Skeletal muscle cell (primary cell): ENCODE data around the gene TLK1.

Experiments used
- DNase-seq: peaks from one replicate; pipeline ENCODE4 v3.0.0-alpha.2; 2010; ENCODE audit warnings: low read depth
- H3K4me3 ChIP-seq: 2 replicates; pipeline ENCODE4 v1.5.1; 2011; ENCODE audit warnings: low read depth, mild to moderate bottlenecking, control low read depth, low read length, moderate library complexity

The TLK1 gene

DNA sequence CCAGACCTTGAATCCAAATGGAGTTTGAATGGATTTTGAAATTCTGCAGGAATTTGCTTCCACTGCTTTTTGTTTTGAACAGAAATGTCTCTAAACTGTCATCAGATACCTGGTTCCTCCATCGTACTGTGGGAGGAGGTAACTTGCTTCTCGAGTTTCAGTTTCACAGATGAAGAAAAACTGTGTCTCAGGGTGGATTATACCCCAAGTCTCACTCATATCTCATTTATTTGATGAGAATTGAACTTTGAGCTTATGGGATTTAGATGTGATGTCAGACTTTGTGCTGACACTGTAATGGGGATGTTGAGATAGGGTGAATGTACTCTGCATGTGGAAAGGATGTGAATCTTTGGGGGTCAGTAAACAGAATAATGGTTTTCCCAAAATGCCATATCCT, 124.2 kb downstream of the TLK1 start:
- no peak overlapping the region for H3K4me3 ChIP-seq
- DNase-seq: no peak

DNA sequence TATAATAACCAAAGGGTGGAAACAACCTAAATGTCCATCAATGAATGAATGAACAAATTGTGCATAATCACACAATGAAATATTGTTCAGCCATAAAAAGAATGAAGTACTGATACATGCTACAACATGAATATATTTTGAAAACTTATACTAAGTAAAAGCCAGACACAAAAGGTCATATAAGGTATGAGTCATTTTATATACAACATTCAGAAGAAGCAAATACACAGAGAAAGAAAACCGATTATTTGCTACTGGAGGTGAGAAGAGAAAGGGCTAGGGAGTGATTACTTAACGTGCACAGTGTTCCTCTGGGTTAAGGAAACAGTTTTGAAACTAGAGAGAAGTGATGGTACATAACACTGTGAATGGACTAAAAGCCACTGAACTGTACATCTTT, 126.4 kb downstream of the TLK1 start:
- no peak for DNase-seq
- H3K4me3 ChIP-seq: no peak overlapping the region

DNA sequence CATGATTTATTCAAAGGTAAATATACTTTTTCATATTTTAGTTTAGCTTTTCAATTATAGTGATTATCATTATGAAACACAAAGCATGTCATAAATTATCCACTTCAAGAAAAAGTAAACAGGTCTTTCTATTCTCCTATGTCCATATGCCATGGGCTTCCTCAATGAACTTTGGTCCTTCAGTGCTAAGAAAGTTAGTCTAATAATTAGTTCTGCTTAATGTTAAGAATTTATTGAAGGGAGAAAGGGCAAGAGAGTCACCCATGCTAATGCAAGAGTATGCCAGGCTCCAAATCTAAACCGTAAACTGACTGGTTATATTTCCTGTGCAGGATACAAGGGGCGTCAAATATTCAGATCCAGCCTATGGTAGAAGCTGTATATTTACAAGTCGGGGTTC, 135.5 kb downstream of the TLK1 start:
- no peak overlapping the region for H3K4me3 ChIP-seq
- no peak for DNase-seq

DNA sequence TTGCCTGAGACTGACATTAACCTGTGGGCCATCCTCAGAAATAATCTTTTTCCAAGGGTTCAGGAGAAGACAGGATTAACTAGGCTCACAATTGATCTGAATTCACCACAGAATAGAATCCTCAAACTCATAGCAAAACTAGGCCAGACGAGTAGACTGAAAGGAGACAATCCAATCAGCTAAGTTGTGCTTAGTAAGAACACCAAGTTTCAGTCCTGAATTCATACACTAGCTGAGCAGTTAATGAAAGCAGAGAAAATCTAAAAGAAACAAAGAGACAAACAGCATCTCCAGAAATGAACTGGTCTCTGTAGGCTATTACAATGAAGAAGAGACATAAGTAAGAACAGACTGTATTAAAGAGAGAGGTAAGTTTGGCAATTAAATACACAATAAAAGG, 142.2 kb downstream of the TLK1 start:
- no peak overlapping the region for H3K4me3 ChIP-seq
- DNase-seq: no peak

DNA sequence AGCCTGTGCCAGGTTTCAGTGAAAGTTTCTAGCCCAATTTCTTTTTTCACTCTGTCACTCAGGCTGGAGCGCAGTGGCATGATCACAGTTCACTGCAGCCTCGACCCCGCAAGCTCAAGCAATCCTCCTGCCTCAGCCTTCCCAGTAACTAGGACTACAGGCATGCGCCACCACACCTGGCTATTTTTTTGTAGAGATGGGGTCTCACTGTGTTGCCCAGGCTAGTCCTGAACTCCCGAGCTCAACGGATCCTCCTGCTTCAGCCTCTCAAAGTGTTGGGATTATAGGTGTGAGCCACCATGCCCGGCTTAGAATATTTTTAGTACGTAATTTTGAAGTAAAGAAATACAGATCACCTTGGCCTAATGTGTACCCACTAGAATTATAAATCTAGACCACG, 144.6 kb downstream of the TLK1 start:
- no peak overlapping the region for H3K4me3 ChIP-seq
- DNase-seq: no peak

DNA sequence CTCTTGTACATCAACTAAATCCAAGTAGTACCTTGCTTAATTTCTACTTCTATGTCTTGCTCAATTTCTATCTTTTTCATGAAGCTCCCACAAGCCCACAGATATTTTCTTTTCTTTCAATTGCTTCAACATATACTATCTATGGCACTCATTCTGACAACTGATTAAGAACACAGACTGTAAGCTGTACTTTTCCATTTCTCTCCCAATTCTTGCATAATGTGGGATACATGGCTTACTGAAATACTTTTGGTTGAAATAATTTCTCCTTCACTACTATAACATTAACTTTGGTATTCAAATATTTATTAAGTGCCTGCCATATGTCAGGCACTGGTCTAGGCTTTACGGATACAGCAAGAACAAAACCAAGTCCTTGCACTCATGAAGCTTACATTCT, 146.8 kb downstream of the TLK1 start:
- DNase-seq: no peak
- no peak overlapping the region for H3K4me3 ChIP-seq

DNA sequence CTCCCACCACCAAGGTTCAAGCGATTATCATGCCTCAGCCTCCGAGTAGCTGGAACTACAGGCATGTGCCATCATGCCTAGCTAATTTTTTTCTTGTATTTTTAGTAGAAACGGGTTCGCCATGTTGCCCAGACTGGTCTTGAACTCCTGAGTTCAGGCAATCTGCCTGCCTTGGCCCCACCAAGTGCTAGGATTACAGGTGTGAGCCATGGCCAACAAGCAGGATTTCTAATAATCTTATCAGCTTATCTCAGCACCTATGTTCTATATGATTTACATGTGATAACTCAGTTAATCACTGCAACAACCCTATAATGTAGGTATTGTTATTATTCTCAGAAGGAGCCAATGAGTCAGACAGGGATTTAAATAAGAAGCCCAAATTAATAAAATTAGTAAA, 151.3 kb downstream of the TLK1 start:
- no peak for DNase-seq
- no peak overlapping the region for H3K4me3 ChIP-seq

DNA sequence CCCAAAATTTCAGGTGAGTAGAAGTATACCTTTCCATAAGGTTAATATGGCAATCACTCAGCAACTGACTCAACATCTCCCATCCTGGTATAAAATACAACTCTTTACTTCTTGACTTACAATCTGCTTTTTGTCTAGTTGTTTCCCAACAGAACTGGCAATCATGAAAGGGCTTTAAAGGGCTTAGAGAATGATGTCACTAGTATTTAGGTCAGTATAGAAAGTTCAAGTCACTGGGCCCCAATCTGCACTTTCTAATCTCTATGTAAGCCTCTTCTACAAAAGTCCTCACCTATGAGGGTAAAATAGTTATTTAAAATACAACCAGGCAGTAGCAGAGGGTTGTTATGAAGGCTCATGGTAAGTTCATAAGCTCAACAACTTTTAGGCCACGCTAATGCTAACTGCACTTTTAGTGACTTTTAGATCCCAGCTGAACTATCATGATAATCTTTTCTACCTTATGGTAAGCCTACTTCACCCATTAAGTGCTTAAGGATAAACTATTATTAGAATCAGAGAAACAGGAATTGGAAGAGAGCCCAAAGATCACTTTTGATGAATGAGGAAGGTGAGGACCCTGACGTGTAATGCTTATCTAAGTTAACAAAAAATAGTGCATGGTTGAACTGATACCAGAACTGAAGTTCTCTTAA, 152.0 kb downstream of the TLK1 start:
- H3K4me3 ChIP-seq: no peak overlapping the region
- DNase-seq: no peak

DNA sequence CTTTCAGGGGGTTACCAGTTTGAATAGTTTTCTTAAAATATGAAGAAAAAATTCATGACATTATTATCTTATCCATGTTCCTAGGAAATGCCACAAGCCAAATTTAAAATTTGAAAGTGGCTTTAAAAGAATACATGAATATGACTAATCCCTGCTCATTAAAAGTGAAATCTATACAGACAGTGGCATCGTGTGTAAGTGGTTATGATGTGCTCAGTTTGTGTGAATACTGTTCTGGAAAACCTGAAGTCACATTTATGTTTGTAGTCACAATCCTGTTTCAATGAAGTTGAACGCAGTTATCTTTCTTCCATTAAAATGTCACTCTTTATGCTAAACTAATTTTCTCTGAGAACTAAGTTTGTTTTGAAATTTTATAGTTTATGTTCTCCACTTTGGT, 155.9 kb downstream of the TLK1 start:
- DNase-seq: no peak
- H3K4me3 ChIP-seq: no peak overlapping the region

DNA sequence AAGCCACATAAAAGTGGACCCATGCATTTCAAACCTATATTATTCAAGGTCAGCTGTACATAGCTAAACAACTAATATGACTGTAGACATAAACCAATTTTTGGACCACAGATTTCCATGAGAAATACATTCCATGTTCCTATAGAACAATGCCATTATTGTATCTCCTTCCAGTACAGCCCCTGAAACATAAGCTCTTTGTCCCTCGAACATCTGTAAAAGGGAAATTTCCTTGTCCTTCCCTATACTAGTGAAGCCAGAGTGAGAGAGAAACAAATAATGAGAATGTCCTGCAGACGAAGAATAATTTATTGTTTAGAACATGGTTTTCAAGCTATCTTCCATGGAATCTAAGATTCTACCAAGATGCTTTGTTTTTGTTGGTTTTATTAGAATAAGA, 156.3 kb downstream of the TLK1 start:
- no peak overlapping the region for H3K4me3 ChIP-seq
- DNase-seq: no peak

DNA sequence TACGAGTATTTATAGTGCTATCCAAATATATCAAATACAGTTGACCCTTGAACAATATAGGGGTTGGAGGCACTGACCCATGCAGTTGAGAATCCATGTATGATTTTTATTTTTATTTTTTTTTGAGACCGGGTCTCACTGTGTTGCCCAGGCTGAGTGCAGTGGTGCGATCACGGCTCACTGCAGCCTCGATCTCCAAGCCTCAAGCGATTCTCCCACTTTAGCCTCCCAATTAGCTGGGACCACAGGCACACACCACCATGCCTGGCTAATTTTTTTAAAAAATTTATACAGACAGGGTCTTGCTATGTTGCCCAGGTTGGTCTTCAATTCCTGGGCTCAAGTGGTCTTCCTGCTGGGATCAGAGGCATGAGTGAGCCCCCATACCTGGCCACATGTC, 161.0 kb downstream of the TLK1 start:
- no peak overlapping the region for H3K4me3 ChIP-seq
- no peak for DNase-seq

DNA sequence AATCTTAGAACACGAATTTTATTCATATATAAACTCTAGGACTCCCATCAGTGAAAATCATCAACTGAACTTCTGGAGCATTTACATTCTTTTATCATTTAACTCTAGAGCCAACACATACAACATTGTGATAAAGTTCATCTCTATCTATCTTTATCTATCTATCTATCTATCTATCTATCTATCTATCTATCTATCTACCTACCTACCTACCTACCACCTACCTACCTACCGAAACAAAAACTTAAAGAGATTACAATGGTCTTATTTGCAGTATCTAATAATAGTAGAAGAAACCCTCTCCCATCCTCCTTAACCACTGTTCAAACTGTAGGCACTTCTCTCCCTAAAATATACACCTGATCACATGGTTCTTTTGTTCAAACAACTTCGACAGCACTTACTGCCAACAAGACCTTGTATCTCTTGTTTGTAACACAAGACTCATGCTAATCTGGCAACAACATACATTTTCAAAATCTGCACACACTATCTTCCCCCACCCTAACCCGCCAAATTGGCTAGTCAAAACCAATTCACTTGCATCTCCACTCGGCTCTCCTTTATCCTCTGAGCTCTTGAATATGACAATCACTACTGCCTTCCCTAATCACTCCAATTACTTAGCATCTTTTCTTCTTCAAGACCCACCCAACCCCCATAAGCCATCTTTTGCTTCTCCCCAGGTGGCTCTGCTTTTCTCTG, 162.6 kb downstream of the TLK1 start:
- DNase-seq: no peak
- no peak overlapping the region for H3K4me3 ChIP-seq

DNA sequence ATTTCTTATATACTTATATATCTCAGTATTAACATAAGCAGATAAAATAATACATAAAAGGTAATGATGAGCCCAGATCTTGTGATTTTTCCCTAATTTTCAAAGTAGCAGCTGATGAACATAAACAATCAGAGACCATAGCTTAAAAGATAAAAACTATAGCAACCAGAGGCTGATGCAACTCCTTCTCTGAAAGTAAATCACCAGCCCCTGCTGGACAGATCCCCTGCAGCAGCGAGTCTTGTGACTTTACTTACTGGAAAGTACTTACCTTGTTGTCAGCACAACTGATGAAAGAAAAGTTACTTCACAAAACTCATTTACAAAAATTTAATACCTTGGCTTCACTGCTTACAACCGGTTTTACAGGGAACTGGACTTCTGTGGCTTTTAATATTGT, 164.4 kb downstream of the TLK1 start:
- no peak overlapping the region for H3K4me3 ChIP-seq
- no peak for DNase-seq

DNA sequence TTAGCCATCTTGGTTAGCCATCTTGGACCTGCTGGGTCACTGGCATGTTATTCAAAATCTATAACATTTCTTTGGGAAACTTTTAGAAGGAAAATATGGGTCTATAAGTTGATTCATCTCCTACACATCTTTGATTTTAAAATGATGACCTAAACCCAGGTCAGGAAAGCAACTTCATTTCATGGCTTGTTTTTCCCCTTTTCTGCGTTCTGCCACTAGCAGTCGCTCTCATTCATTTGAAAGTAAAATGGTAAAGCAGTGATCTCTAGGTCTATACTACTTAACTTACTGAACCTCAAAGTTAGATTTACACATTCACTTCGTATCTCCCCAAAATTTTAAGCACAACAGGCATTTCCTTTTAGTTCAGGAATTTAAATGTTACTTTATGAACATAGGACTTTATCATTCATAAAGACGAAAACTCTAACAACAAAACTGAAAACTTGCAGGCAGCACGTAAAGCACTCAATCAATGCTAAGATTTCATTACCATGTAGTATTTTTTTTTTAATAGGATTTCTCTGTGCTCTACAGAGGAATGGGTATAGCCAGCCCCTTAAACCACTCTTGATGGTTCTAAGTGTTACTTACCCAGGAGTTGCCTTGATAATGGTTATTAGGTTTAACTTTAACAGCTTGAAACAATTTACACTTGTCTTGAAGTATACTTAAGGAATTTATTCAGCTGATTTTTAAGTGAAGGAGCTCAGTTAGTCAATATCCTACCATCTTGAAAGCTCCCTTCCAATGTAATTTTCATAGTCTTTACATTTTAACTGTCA, 169.1 kb downstream of the TLK1 start:
- no peak for DNase-seq
- no peak overlapping the region for H3K4me3 ChIP-seq

DNA sequence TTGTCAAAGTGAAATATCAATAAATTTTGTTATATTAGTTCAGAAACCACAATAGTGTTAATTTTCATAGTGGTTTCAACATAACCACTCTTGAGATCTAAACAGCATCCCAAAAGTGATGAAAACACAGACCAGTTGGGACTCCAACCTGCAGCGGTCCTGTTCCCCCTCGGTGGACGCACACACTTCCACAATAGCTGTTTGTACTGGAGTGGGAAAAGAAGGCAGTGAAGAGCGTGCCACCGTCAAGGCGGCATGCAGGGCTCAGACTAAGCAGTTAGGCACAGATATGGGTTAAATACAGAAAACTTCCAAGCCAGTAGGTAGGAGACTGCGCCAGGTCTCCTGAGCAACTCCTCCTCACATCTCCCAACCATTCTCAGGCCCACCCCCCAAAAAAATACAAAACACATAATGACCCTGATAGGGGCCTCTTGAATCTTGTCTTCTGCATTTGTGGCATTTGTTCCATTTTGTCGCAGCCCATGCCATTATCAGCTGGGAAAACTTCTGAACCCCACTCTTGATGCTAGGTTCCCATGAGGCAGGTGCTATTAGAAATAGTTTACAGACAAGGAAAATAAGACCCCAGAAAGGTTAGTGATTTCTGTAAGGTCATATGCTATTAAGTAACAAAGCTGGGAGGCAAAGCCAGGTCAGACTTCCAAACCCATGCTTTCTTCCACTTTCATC, 174.0 kb downstream of the TLK1 start:
- no peak overlapping the region for H3K4me3 ChIP-seq
- DNase-seq: no peak

DNA sequence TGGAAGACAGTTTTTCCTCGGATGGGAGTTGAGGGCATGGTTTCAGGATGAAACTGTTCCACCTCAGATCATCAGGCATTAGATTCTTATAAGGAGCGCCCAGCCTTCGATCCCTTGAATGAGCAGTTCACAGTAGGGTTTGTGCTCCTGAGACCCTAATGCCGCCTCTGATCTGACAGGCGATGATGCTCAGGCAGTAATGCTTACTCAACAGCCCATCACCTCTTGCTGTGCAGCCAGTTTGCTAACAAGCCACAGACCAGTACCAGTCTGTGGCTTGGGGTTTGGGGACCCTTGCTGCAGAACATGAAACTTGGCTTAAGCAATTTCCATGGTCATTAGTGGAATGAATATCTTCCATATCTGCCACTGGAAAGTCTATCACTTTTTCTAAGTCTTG, 175.3 kb downstream of the TLK1 start:
- no peak for DNase-seq
- no peak overlapping the region for H3K4me3 ChIP-seq

DNA sequence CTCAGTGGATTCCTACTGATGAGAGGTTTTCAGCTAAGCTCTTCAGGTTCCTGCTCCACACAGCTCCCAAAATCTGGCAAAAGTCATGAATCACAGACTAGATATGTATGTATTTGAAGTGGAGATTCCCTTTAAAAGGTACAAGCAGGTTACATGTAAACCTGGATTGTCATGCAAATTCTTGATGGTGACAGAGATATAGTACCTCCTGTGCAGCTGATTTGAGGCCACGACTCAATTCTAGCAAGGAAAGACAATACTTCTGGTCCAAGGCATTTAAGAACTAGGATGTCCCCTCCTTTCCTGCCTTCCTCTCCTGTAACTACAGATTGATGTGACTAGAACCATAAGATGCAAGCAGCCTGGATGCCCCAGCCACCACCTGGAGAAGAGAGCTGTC, 176.6 kb downstream of the TLK1 start:
- no peak for DNase-seq
- H3K4me3 ChIP-seq: no peak overlapping the region

DNA sequence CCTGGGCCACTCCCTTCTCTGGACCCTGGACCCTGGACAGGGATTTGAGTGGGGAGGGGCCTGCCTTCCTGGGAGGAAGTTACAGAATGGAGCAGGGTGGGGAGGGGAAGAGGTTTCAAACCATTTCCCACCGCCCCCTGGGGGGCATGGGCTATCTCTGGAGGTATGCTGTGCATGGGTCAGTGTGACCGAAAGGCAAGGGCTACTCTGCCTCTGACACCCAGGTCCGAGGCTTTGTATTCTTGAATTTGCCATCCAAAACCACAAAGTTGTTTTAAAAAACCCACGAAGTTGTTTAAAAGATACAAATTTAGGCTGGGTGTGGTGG, 184.8 kb downstream of the TLK1 start:
- H3K4me3 ChIP-seq: no peak overlapping the region
- no peak for DNase-seq

DNA sequence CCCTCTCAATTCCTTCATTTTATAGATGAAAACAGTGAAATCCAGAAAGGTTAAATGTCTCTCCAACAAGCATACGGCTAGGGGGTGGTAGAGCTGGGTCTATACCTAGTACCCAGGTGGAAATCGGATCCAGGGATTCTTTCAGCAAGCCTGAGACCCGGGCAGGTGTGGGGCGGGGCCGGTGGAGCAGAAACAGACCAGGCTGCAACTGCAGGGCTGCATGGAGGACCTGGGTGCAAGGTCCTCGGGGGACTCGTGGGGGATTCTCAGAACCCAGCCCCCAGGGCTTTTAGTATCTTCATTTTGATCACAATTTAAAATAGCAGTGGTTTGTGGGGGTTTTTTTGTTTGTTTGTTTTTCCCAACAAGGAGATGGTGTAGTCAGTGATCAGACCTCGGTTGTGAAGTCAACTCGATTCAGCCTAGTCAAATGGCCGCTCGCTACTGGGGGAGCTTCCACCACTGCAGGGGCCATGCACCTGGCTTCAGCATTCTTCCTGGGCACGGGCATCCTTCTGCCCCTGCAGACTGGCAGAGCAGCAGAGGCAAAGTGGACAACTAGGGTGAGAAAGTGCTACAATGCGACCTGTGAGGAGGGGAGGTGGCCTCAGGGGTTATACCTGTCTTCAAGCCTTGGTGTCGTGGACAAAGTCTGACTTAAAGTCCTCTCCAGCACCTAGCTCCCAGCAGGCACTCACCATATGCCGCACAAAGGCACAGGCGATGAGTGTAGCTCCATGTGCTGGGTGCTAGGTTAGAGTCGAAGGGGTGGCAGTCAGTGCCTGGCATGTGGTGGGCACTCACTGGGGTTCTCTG, 185.4 kb downstream of the TLK1 start:
- no peak for DNase-seq
- H3K4me3 ChIP-seq: no peak overlapping the region
